ENCODE results near the gene ACTL7B.
"Not testable (repeated sequence)": the region's sequence is repeated elsewhere in the genome, so short reads cannot be mapped to it uniquely, and the experiment has no call there.

The ACTL7B gene

GRCh38 chr9:108855888-108856287 is at the start of gene ACTL7B:
Gene ACTL7B (minus strand): TSS chr9:108855986. CDS start chr9:108855930, 56 bp downstream.
- H3K9me3 ChIP-seq (ENCODE audit: control insufficient read depth, low read depth, low read length), result no peaks in the 10 kb centered on the region
- H3K36me3 ChIP-seq (ENCODE audit: control insufficient read depth, low read depth, low read length), result no peaks in the 10 kb centered on the region
- H3K9ac ChIP-seq (ENCODE audit: low read length), result no peak within 1 kb of the TSS
- no peak within 1 kb of the TSS for H3K27ac ChIP-seq (ENCODE audit: low read length)
- H3K27me3 ChIP-seq (ENCODE audit: control insufficient read depth, insufficient read depth, low read length), result no peaks in the 10 kb centered on the region
- no peak within 1 kb of the TSS for H3K4me3 ChIP-seq (ENCODE audit: low read length)
- no peaks in the 10 kb centered on the region for H3K4me1 ChIP-seq (ENCODE audit: control insufficient read depth, low read depth, low read length)

- no peak overlapping the region for H3K27ac ChIP-seq (ENCODE audit: low read length)
- no peaks in the 10 kb centered on the region for H3K4me1 ChIP-seq (ENCODE audit: control insufficient read depth, low read depth, low read length)
- H3K27me3 ChIP-seq (ENCODE audit: control insufficient read depth, insufficient read depth, low read length), result no peaks in the 10 kb centered on the region
- no peak overlapping the region for H3K4me3 ChIP-seq (ENCODE audit: low read length)
- H3K9ac ChIP-seq (ENCODE audit: low read length), result no peak overlapping the region
- peaks cover 80% of the 10 kb centered on the region for H3K36me3 ChIP-seq (ENCODE audit: control insufficient read depth, low read depth, low read length)
- H3K9me3 ChIP-seq (ENCODE audit: control insufficient read depth, low read depth, low read length), result no peaks in the 10 kb centered on the region
Measured at GRCh38 chr9:108905494-108905893, 49.7 kb upstream of the ACTL7B start.

- Histone ChIP-seq H3K4me3 (ENCODE audit: low read length) (no peak overlapping the region), H3K4me1 (ENCODE audit: control insufficient read depth, low read depth, low read length) (no peaks in the 10 kb centered on the region), H3K36me3 (ENCODE audit: control insufficient read depth, low read depth, low read length) (peaks cover 82% of the 10 kb centered on the region)
Measured at GRCh38 chr9:108904161-108904560, 48.4 kb upstream of the ACTL7B start.

GRCh38 chr9:108903420-108904103 is 47.8 kb upstream of the ACTL7B start:
- no peaks in the 10 kb centered on the region for H3K4me1 ChIP-seq (ENCODE audit: control insufficient read depth, low read depth, low read length)
- no peaks in the 10 kb centered on the region for H3K27me3 ChIP-seq (ENCODE audit: control insufficient read depth, insufficient read depth, low read length)
- no peaks in the 10 kb centered on the region for H3K9me3 ChIP-seq (ENCODE audit: control insufficient read depth, low read depth, low read length)
- no peak overlapping the region for H3K4me3 ChIP-seq (ENCODE audit: low read length)
- H3K27ac ChIP-seq (ENCODE audit: low read length), result no peak overlapping the region
- peaks cover 86% of the 10 kb centered on the region for H3K36me3 ChIP-seq (ENCODE audit: control insufficient read depth, low read depth, low read length)
- H3K9ac ChIP-seq (ENCODE audit: low read length), result no peak overlapping the region

More at GRCh38 chr9:108904161-108904560, 48.4 kb upstream of the ACTL7B start:
- Histone ChIP-seq H3K9ac (ENCODE audit: low read length) (no peak overlapping the region), H3K9me3 (ENCODE audit: control insufficient read depth, low read depth, low read length) (no peaks in the 10 kb centered on the region), H3K27ac (ENCODE audit: low read length) (no peak overlapping the region), H3K27me3 (ENCODE audit: control insufficient read depth, insufficient read depth, low read length) (no peaks in the 10 kb centered on the region)

GRCh38 chr9:108900176-108900575 is 44.4 kb upstream of the ACTL7B start:
- Histone ChIP-seq H3K4me1 (ENCODE audit: control insufficient read depth, low read depth, low read length) (no peaks in the 10 kb centered on the region), H3K27me3 (ENCODE audit: control insufficient read depth, insufficient read depth, low read length) (no peaks in the 10 kb centered on the region), H3K36me3 (ENCODE audit: control insufficient read depth, low read depth, low read length) (peaks cover 87% of the 10 kb centered on the region), H3K9ac (ENCODE audit: low read length) (no peak overlapping the region), H3K4me3 (ENCODE audit: low read length) (no peak overlapping the region), H3K27ac (ENCODE audit: low read length) (no peak overlapping the region), H3K9me3 (ENCODE audit: control insufficient read depth, low read depth, low read length) (no peaks in the 10 kb centered on the region)

GRCh38 chr9:108899023-108899695 is 43.4 kb upstream of the ACTL7B start:
- H3K36me3 ChIP-seq (ENCODE audit: control insufficient read depth, low read depth, low read length), result peaks cover 92% of the 10 kb centered on the region
- H3K27me3 ChIP-seq (ENCODE audit: control insufficient read depth, insufficient read depth, low read length); H3K9me3 ChIP-seq (ENCODE audit: control insufficient read depth, low read depth, low read length); H3K4me1 ChIP-seq (ENCODE audit: control insufficient read depth, low read depth, low read length); H3K4me3 ChIP-seq (ENCODE audit: low read length); H3K9ac ChIP-seq (ENCODE audit: low read length); H3K27ac ChIP-seq (ENCODE audit: low read length): not testable (repeated sequence)

- H3K4me3 ChIP-seq (ENCODE audit: low read length), result no peak overlapping the region
- no peaks in the 10 kb centered on the region for H3K27me3 ChIP-seq (ENCODE audit: control insufficient read depth, insufficient read depth, low read length)
- H3K9ac ChIP-seq (ENCODE audit: low read length), result no peak overlapping the region
- no peak overlapping the region for H3K27ac ChIP-seq (ENCODE audit: low read length)
- no peaks in the 10 kb centered on the region for H3K9me3 ChIP-seq (ENCODE audit: control insufficient read depth, low read depth, low read length)
- no peaks in the 10 kb centered on the region for H3K4me1 ChIP-seq (ENCODE audit: control insufficient read depth, low read depth, low read length)
- peaks cover 92% of the 10 kb centered on the region for H3K36me3 ChIP-seq (ENCODE audit: control insufficient read depth, low read depth, low read length)
Measured at GRCh38 chr9:108897324-108898096, 41.7 kb upstream of the ACTL7B start.

- Histone ChIP-seq H3K9me3 (ENCODE audit: control insufficient read depth, low read depth, low read length) (no peaks in the 10 kb centered on the region), H3K36me3 (ENCODE audit: control insufficient read depth, low read depth, low read length) (peaks cover 88% of the 10 kb centered on the region), H3K4me1 (ENCODE audit: control insufficient read depth, low read depth, low read length) (no peaks in the 10 kb centered on the region), H3K9ac (ENCODE audit: low read length) (no peak overlapping the region), H3K4me3 (ENCODE audit: low read length) (no peak overlapping the region), H3K27ac (ENCODE audit: low read length) (no peak overlapping the region), H3K27me3 (ENCODE audit: control insufficient read depth, insufficient read depth, low read length) (no peaks in the 10 kb centered on the region)
Measured at GRCh38 chr9:108894225-108894997, 38.6 kb upstream of the ACTL7B start.

GRCh38 chr9:108889649-108890067 is 33.9 kb upstream of the ACTL7B start:
- H3K9ac ChIP-seq (ENCODE audit: low read length), result no peak overlapping the region
- H3K4me1 ChIP-seq (ENCODE audit: control insufficient read depth, low read depth, low read length), result no peaks in the 10 kb centered on the region
- H3K4me3 ChIP-seq (ENCODE audit: low read length), result no peak overlapping the region
- H3K27me3 ChIP-seq (ENCODE audit: control insufficient read depth, insufficient read depth, low read length), result no peaks in the 10 kb centered on the region
- no peak overlapping the region for H3K27ac ChIP-seq (ENCODE audit: low read length)
- peaks cover 55% of the 10 kb centered on the region for H3K36me3 ChIP-seq (ENCODE audit: control insufficient read depth, low read depth, low read length)
- H3K9me3 ChIP-seq (ENCODE audit: control insufficient read depth, low read depth, low read length), result no peaks in the 10 kb centered on the region

GRCh38 chr9:108886594-108887271 is 30.9 kb upstream of the ACTL7B start:
- H3K9ac ChIP-seq (ENCODE audit: low read length); H3K4me3 ChIP-seq (ENCODE audit: low read length); H3K9me3 ChIP-seq (ENCODE audit: control insufficient read depth, low read depth, low read length); H3K27ac ChIP-seq (ENCODE audit: low read length); H3K4me1 ChIP-seq (ENCODE audit: control insufficient read depth, low read depth, low read length); H3K27me3 ChIP-seq (ENCODE audit: control insufficient read depth, insufficient read depth, low read length): not testable (repeated sequence)
- peaks cover 30% of the 10 kb centered on the region for H3K36me3 ChIP-seq (ENCODE audit: control insufficient read depth, low read depth, low read length)
